GM19099 (cell line): Measurements from ENCODE around the gene FBL.

ENCODE experiments used
- POLR2A ChIP-seq: IDR thresholded peaks from 3 replicates; pipeline ENCODE4 v1.6.1; 2011; ENCODE audit warnings: low read depth; ENCODE audit not compliant: insufficient read length; ENCODE audit errors: extremely low read depth

The FBL gene

GRCh38 chr19:39819786-39820185 lies 26.4 kb downstream of the FBL start:
- TF ChIP-seq POLR2A, result no peak

- no peak for TF ChIP-seq POLR2A
These were observed 27.5 kb downstream of the FBL start for GRCh38 chr19:39818626-39819097.

DNA sequence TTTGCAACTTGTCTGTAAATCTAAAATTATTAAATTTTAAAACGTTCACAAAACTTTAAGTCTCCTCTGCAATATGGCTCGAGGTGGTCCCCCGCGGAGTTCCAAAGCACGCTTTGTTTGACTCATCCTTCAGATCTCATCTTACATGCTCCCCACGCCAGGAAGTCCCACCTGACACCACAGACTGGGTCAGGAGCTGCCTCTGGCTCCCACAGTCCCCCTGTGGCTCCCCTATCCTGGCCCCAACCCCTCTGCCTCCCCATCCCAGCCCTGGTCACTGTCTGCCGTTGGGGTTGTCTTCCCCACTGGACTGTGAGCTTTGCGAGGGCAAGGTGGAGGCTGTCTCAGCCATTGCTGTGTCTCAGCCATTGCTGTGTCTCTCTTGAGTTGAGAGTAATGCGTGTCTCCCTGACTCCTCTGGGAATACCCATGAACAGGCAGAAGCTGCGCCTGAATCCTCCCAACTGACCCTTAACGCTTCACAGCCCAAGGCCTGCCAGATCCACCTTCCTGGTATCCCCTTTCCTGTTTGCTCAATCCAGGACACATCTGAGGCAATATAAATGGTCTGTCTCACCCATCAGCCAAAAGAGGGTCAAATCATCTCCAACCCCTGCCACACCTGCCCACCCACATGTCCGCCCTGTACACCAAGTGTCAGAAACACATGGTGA lies 28.2 kb downstream of the FBL start:
- TF ChIP-seq POLR2A, result no peak

DNA sequence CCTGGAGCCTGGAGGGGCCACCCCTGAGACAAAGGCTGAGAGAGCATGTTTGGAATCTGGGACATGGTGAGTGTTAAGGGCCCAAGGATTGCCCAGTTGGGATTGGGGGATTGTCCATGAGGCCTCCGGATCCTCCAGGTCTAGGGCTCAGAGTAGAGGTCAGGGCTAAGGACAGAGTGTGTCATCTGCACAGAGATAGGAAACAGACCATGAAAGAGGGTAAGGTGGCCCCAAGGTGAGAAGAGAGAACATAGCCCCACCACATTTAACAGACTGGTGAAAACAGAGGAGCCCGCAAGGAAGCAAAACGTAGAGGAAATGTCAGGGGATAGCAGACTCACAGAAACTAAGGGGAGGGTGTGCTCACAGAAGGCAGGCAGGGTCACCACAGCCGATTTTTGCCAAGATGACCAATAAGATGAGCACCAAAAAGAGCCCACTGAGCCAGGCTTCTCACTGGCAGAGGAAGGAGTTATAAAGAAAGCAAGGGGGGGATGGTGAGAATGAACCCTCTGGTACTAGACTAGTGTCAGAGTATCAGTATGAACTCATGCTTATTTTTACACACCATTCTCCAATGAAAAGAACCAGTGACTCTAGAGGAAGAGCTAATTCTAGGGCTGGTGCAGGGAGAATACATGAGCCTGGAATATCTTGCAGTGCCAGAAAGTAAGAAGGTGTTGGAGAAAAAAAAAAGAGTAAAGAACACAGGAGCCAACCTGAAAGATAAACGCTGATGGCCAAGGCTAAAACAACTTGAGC lies 29.7 kb downstream of the FBL start:
- no peak for TF ChIP-seq POLR2A

DNA sequence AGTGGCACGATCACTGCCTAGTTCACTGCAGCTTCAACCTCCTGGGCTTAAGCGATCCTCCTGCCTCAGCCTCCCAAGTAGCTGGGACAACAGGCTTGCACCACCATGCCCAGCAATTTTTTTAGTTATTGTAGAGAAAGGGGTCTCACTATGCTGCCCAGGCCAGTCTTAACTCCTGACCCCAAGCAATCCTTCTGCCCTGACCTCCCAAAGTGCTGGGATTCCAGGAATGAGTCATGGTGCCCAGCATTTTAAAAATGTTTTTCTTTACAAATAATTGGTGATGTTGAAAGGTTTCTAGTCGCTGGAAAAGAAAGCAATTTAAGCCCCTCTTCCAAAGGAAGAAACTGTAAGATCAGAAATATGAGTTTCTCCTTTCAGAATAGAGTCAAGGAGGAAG lies 31.6 kb downstream of the FBL start:
- no peak for TF ChIP-seq POLR2A

GRCh38 chr19:39813264-39813993 lies 32.8 kb downstream of the FBL start:
- no peak for TF ChIP-seq POLR2A

GRCh38 chr19:39811064-39811463 lies 35.1 kb downstream of the FBL start:
- no peak for TF ChIP-seq POLR2A

DNA sequence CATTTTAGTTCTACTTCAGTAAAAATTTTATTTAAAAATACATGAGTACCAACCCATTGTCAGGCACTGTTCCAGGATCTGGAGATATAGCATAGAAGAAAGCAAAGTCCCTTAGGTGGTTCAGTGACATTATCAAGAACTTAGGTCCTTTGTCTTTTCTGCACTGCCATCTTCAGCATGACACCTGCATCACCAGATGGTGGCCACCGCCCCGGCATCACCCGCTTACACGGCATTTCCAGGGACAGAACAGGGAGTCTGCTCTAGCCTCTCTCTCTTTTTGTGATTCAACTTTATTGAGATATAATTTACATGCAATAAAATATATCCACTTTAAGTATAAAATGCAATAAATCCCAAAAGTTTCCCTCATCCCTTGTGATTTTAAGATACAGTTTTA lies 35.8 kb downstream of the FBL start:
- no peak for TF ChIP-seq POLR2A

DNA sequence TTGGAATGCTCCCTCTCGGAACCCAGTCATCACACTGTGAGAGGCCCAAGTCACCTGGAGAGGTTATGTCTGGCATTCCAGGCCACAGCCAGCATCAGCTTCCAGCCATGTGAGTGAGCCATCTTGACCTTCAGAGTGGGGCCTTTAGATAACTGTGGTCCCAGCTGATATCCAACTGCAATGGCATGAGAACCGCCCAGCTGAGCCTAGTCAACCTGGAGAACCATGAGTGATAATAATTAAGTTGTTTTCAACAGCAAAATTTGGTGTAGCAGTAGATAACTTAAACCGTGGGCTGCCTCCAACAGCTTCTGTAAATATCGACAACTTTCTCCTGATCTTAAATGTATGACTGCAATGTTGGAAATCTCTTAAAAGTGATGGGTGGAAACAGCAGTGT lies 36.8 kb downstream of the FBL start:
- no peak for TF ChIP-seq POLR2A

GRCh38 chr19:39807846-39808364 lies 38.3 kb downstream of the FBL start:
- no peak for TF ChIP-seq POLR2A

- no peak for TF ChIP-seq POLR2A
These were observed 41.1 kb downstream of the FBL start for GRCh38 chr19:39805104-39805503.

DNA sequence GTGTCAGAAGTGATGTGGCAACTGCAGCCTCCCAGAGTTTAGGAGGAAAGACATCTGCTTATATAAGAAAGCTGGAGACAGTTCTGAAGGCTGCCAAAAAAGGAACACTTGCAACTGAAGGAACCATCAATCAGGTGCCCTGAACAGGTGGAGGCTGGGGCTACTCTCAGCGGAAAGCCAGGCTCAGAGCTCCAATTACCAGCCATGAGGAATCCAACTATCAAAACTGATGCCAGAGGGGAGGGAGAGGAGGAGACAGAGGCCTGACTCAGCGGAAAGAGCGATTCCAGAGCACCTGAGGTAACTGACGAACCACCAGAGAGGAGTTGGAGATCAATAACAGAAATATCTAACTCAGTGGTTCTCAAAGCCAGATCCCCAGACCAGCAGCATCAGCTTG lies 43.2 kb downstream of the FBL start:
- no peak for TF ChIP-seq POLR2A

DNA sequence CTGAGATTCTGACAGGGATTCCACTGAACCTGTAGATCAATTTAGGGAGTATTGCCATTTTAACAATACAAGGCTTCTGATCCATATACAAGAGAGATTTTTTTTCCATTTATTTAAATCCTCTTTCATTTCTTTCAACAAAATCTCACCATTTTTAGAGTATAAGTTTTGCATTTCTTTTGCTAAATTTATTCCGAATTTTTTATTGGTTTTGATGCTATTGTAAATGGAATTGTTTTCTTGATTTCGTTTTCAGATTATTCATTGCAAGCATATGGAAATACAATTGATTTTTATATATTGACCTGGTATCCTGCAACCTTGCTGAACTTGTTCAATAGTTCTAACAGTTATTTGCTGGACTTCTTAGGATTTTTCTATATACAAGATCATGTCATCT lies 49.1 kb downstream of the FBL start:
- no peak for TF ChIP-seq POLR2A

DNA sequence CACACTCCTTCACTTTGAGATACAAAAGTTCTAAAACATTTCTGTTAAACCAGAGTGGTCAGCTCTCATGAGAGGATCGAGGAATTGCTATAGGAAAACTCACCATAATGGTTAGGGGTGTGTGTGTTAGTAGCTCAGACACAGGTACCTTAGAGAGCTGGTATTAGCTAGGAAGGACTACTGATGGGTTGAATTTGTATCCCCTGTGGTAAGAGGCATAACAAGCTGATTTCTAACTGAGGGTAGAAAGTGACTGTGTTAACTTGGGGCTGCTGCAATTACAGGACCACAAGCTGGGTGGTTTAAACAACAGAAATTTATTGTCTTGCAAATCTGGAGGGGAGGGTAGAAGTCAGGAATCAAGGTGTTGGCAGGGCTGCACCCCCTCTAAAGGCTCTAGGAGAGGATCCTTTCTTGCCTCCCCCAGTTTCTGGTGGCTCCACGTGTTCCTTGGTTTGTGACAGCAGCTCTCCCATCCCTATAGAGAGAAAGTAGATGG lies 50.1 kb downstream of the FBL start:
- TF ChIP-seq POLR2A, result no peak

DNA sequence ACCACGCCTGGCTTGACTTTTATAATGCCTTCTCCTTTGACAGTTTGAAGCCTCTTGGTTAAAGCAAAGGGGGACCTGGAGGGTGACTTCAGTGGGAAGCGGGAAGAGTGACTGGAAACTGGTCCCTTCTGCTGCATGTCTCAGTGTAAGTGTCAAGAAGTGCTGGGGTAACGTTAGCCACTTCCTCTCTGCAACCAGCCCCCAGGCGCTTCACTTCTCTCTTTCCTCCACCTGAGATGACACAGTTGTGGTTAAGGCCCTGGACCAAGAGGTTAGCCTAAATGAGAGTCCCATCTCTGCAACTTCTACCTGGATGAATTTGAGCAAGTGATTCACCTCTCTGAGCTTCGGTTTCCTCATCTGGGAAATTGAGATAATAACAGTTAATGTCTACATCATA lies 51.2 kb downstream of the FBL start:
- TF ChIP-seq POLR2A, result no peak

DNA sequence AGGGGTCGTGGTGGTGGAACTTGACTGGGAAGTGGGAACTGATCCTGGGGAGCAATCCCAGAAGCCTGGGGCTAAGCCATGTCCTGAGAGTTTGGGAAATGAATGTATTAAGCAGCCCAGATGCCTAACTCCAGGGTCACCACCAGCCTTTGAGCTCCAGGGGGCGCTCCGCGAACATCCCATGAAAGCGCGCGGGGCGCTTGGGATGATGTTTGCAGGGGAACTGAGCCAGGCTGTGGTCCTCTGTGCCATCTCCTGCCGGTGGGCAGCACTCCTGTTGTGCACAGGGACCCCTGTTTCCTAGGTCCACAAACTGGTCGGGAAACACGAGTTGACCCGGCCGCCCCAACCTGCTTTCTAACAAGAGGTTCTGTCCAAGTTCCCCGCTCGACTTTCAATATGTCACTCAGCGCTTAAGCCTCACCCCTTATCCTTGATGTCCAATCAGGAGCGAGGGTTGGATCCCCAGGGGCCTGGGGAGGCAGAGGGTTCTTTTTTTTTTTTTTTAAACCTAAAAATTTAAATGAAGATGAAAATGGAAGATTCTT lies 53.1 kb downstream of the FBL start:
- no peak for TF ChIP-seq POLR2A

DNA sequence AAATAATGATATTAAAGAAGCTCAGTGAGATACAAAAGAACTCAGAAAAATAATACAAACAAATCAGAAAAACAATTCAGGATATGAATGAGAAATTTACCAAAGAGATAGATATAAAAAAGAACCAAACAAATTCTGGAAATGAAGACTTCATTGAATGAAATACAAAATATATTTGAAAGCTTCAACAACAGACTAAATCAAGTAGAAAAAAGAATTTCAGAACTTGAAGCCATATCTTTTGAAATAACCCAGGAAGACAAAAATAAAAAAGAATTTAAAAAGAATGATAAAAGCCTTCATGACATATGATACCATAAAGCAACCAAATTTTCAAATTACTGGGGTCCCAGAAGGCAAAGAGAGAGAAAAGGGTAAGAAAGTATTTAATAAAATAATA lies 57.9 kb downstream of the FBL start:
- no peak for TF ChIP-seq POLR2A
